Esophagus (tissue), 2 donors: ENCODE results near the gene TUBB1. TPM values are rescaled to one million over a fixed set of nuclear protein-coding genes. Genes with fewer than 3 reads are reported as not detected.
"Not testable (repeated sequence)": the region's sequence is repeated elsewhere in the genome, so short reads cannot be mapped to it uniquely, and the experiment has no call there.

Experiments
- H3K27ac ChIP-seq, 2 donors: one replicate each; pipeline ENCODE4 v1.5.1; 2013; ENCODE audit warnings: low read depth in 2 of 2, mild to moderate bottlenecking in 2 of 2, inconsistent platforms in 1 of 2, low read length in 1 of 2, moderate library complexity in 1 of 2
- H3K27me3 ChIP-seq, 2 donors: one replicate each; pipeline ENCODE4 v1.6.1; 2013; ENCODE audit warnings: low read length in 2 of 2, control low read depth in 1 of 2, mild to moderate bottlenecking in 1 of 2; ENCODE audit not compliant: insufficient read depth in 2 of 2, control insufficient read depth in 1 of 2
- H3K36me3 ChIP-seq, 2 donors: one replicate each; pipeline ENCODE4 v1.6.1; 2013; ENCODE audit warnings: low read length in 1 of 2; ENCODE audit not compliant: control insufficient read depth in 2 of 2, insufficient read depth in 2 of 2
- H3K4me1 ChIP-seq, 2 donors: one replicate each; pipeline ENCODE4 v1.6.1; 2013; ENCODE audit warnings: low read length in 1 of 2; ENCODE audit not compliant: control insufficient read depth in 2 of 2, insufficient read depth in 2 of 2
- H3K4me3 ChIP-seq, 2 donors: one replicate each; pipeline ENCODE4 v1.5.1; 2013; ENCODE audit warnings: low read length in 2 of 2, mild to moderate bottlenecking in 2 of 2, low read depth in 1 of 2, moderate library complexity in 1 of 2
- H3K9me3 ChIP-seq, 2 donors: one replicate each; pipeline ENCODE4 v1.6.1; 2013; ENCODE audit warnings: mild to moderate bottlenecking in 2 of 2, low read depth in 1 of 2, low read length in 1 of 2, moderate library complexity in 1 of 2; ENCODE audit not compliant: control insufficient read depth in 2 of 2, insufficient read depth in 1 of 2
- WGBS, 2 donors: extraction: QIAGEN DNeasy Blood & Tissue Kit; methylation state at CpG; one replicate each; pipeline ENCODE4 v1.1.7; 2013; 5-methylcytosine and 5-hydroxymethylcytosine counted together
- polyA plus RNA-seq, 2 donors: library from polyadenylated mRNA; stranded (reverse); fragments of 200-250 nt; gene quantifications; one replicate each; pipeline ENCODE4 v1.2.3, GENCODE V29; 2013
- donor health status: healthy with polysubstance abuse.
- donor health status: Bipolar disorder and iron deficiency.

TUBB1 gene
- polyA plus RNA-seq, 2 donors: 0.04 TPM; not detected in 1

GRCh38 chr20:59010321-59010994 is 8.8 kb upstream of the TUBB1 start:
- Histone ChIP-seq H3K4me3 (no peak overlapping the region), H3K4me1 (peaks cover under 1 to 20% of the 10 kb centered on the region in 2 donors), H3K36me3 (no peaks in the 10 kb centered on the region), H3K27ac (peak overlapping the region; percentile 2 to 42), H3K27me3 (no peaks in the 10 kb centered on the region), H3K9me3 (no peaks in the 10 kb centered on the region)
- 46% methylated on average over 8 of the region's 8 CpGs for WGBS, 2 donors

DNA sequence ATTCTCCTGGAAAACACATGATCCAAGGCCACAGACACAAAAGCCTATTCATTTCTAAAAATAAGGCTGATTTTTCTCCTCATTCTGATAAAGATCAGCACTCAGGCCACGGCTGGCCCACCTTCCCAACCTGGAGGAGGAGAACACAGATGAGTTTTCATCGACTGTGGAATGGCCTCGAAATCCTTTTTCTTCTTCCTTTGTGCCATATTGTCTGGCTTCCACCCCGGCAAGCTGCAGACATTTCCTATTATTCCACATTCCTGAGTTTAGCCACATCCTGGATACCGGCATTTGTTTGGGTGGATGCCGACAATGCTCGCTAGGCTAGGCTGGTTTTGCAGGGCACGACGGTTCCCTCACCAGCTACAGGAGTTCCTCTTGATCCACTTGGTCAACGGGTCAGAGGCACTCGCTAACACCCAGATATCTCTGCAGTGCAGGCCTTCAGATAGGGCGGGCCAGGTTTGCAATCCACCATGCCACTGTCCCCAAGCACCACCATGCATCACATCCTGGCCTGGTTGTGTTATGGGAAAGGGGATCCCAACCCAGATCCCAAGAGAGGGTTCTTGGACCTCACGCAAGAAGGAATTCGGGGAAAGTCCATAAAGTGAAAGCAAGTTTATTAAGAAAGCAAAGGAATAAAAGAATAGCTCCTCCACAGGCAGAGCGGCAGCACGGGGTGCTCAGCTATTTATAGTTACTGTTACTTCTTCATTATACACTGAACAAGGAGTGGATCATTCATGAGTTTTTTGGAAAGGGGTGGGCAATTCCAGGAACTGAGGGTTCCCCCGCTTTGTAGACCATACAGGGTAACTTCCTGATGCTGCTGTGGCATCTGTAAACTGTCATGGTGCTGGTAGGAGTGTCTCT is 8.0 kb upstream of the TUBB1 start:
- H3K4me3 ChIP-seq: no peak overlapping the region

GRCh38 chr20:59011874-59012157 is 7.4 kb upstream of the TUBB1 start:
- WGBS, 2 donors: 89 to 91% methylated on average over 3 of the region's 3 CpGs
- not testable (repeated sequence) for H3K4me1 ChIP-seq, H3K27me3 ChIP-seq, H3K9me3 ChIP-seq, H3K36me3 ChIP-seq, H3K27ac ChIP-seq, H3K4me3 ChIP-seq

More for the DNA sequence above, 8.0 kb upstream of the TUBB1 start:
- Histone ChIP-seq H3K27me3 (no peaks in the 10 kb centered on the region), H3K4me1 (peaks cover 0 to 13% of the 10 kb centered on the region in 2 donors), H3K9me3 (no peaks in the 10 kb centered on the region), H3K36me3 (no peaks in the 10 kb centered on the region), H3K27ac (peak overlapping the region; percentile 3 to 42)
- 52 to 60% methylated on average over 17 of the region's 17 CpGs for WGBS, 2 donors

GRCh38 chr20:59013031-59013951 is 5.9 kb upstream of the TUBB1 start:
- 86% methylated on average over 17 of the region's 17 CpGs for WGBS, 2 donors
- Histone ChIP-seq H3K27ac (no peak overlapping the region), H3K4me3 (no peak overlapping the region), H3K27me3 (no peaks in the 10 kb centered on the region), H3K9me3 (no peaks in the 10 kb centered on the region), H3K4me1 (peaks cover 0 to 8% of the 10 kb centered on the region in 2 donors), H3K36me3 (no peaks in the 10 kb centered on the region)

DNA sequence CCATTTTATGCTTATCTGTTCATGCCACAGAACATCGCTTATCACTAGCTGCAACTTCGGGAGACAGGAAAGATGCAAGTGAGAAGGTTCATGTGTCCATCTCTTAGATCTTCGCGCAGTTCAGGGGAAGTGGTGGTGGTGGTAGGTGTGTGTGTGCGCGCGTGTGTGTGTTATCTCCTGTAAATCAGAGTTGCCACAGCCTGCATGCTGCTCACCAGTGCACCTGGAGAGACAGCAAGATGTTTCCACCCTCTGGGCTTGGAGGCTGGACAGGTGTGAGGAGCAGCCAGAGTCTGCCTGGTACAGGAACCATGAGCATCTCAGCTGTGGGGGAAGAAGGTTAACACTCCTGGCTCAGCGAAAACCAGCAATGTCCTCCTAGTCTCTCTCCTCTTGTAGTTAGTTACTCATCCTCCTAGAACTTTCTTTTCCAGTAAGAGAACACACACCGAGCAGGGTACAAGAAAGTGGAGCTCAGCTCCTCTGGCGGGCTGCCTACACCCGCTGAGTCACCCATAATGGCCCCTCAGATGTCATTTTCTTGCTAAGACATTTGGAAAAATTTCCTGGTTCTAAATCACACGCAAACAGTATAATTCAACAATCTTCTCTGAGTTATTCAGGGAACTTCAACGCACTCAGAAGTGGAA is 5.1 kb upstream of the TUBB1 start:
- Histone ChIP-seq H3K4me3 (no peak overlapping the region), H3K9me3 (no peaks in the 10 kb centered on the region), H3K27ac (no peak overlapping the region), H3K4me1 (peaks cover 0 to 8% of the 10 kb centered on the region in 2 donors), H3K27me3 (no peaks in the 10 kb centered on the region), H3K36me3 (no peaks in the 10 kb centered on the region)
- 69% methylated on average over 13 of the region's 13 CpGs for WGBS, 2 donors

DNA sequence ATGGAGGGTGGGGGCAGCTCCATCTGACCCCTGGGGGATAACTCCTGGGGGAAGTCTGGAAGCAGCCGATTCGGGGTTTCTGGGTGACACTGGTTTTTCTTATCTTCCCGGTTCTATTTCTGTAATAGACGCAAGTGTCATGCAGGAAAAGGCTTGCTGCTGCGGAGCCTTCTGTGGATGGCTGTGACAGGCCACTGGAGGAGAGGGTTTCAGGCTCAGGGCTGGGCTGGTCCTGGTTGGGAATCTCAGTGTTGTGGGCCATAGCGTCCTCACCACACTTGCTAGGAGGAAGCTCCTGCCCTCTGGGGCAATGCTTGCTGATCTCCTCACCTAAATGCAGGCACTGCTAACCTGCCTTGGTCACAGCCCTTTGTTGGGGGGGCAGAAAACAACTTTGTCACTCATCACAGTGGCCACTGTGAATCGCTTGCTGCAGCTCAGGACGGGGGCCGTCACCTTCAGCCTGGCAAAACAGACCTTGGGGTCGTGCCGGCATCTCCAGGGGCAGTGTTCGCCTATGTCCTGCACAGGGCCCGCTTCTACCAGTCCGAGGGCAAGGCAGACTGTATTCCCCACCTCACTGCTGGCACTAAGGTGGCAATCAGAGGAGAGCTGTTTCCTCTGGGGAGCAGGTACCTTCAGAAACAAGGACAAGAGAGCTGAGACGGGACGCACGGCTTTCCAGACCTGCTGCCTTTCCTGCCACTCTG is 4.4 kb upstream of the TUBB1 start:
- Histone ChIP-seq H3K27ac (no peak overlapping the region), H3K9me3 (no peaks in the 10 kb centered on the region)
- 89 to 93% methylated on average over 17 of the region's 17 CpGs for WGBS, 2 donors

GRCh38 chr20:59015411-59015810 is 3.8 kb upstream of the TUBB1 start:
- Histone ChIP-seq H3K4me3 (no peak overlapping the region), H3K27me3 (no peaks in the 10 kb centered on the region), H3K36me3 (no peaks in the 10 kb centered on the region), H3K9me3 (no peaks in the 10 kb centered on the region), H3K4me1 (peaks cover 0 to 8% of the 10 kb centered on the region in 2 donors), H3K27ac (no peak overlapping the region)
- WGBS, 2 donors: 89 to 90% methylated on average over 16 of the region's 16 CpGs

More for the DNA sequence above, 4.4 kb upstream of the TUBB1 start:
- no peaks in the 10 kb centered on the region for H3K27me3 ChIP-seq
- peaks cover 0 to 8% of the 10 kb centered on the region in 2 donors for H3K4me1 ChIP-seq
- H3K36me3 ChIP-seq: no peaks in the 10 kb centered on the region
- H3K4me3 ChIP-seq: no peak overlapping the region

DNA sequence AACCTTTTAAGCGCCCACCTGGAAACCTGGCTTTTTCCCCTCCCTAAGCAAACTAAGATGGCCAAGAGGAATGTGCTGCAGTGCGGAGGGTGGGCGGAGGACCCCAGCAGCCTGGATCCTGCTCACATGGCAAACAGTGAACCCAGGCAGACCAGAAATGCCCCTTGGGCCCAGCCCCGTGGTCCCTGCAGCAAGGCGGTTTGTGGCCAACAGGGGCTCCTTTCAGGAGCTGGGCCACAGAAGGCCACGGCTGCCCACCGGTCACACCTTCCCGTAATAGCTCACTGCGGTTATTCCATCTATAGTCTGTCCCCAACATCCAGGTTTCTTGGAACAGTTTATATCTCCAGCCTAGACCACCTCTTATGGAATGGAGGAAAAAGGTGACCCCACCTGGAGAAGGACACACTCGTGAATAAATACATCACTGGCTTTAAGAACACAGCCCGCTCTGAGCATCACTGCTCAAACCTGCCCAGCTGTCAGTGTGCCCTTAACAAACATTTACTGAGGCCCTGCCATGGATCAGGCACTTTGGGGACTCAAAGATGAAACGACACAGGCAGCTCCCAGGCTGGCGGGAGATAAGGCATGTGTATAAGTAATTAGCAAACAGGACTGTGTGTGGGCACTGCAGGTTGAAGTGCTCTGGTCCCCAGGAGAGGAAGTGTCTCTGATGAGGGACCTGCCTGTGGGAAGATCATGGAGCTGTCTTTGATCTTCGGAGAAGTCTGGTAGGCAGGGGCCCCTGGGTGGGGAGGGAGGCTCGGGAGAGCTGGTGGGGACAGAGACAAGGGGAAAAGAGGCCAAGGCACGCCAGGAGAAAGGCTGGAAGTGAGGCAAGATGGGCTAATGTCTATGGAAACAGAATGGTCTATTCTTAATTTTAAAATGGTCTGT is 3.2 kb upstream of the TUBB1 start:
- 80 to 85% methylated on average over 15 to 16 of the region's 16 CpGs for WGBS, 2 donors
- H3K36me3 ChIP-seq: no peaks in the 10 kb centered on the region
- no peaks in the 10 kb centered on the region for H3K9me3 ChIP-seq
- H3K4me1 ChIP-seq: peaks cover 0 to 6% of the 10 kb centered on the region in 2 donors
- no peak overlapping the region for H3K27ac ChIP-seq
- no peaks in the 10 kb centered on the region for H3K27me3 ChIP-seq
- no peak overlapping the region for H3K4me3 ChIP-seq
